Small intestine (tissue), 7 donors: Measurements from ENCODE around the gene AUTS2. TPM values are rescaled to one million over a fixed set of nuclear protein-coding genes. Genes with fewer than 3 reads are reported as not detected.

Experiments used
- DNase-seq, 2 donors: peaks; one replicate each; pipeline versions ENCODE4 v3.0.0 to v3.0.0-alpha.2; 2013
- FAIRE-seq: peaks from 2 replicates; lab custom pipeline; 2012; peaks lifted over from hg19 to GRCh38; lab: Jason Lieb, UNC
- H3K27ac ChIP-seq, 3 donors: one replicate each; pipeline ENCODE4 v1.5.1; 2013; ENCODE audit warnings: low read length in 2 of 3, mild to moderate bottlenecking in 2 of 3, control low read depth in 1 of 3, inconsistent platforms in 1 of 3, low read depth in 1 of 3, moderate library complexity in 1 of 3
- H3K27me3 ChIP-seq, 3 donors: one replicate each; pipeline ENCODE4 v1.6.1; 2013; ENCODE audit warnings: low read length in 3 of 3, inconsistent platforms in 1 of 3; ENCODE audit not compliant: control insufficient read depth in 3 of 3, insufficient read depth in 3 of 3
- H3K36me3 ChIP-seq, 3 donors: one replicate each; pipeline ENCODE4 v1.6.1; 2013; ENCODE audit warnings: low read length in 3 of 3, inconsistent platforms in 1 of 3, low read depth in 1 of 3, mild to moderate bottlenecking in 1 of 3, moderate library complexity in 1 of 3; ENCODE audit not compliant: control insufficient read depth in 3 of 3, insufficient read depth in 2 of 3
- H3K4me1 ChIP-seq, 3 donors: one replicate each; pipeline ENCODE4 v1.6.1; 2013; ENCODE audit warnings: low read length in 2 of 3, inconsistent platforms in 1 of 3, low read depth in 1 of 3, mild to moderate bottlenecking in 1 of 3, moderate library complexity in 1 of 3; ENCODE audit not compliant: control insufficient read depth in 3 of 3, insufficient read depth in 2 of 3
- H3K4me3 ChIP-seq, 3 donors: one replicate each; pipeline ENCODE4 v1.5.1; 2013; ENCODE audit warnings: low read length in 3 of 3, control low read depth in 1 of 3, inconsistent platforms in 1 of 3, low read depth in 1 of 3, mild to moderate bottlenecking in 1 of 3, moderate library complexity in 1 of 3
- H3K9me3 ChIP-seq, 2 donors: one replicate each; pipeline ENCODE4 v1.6.1; 2013; ENCODE audit warnings: low read depth in 1 of 2, low read length in 1 of 2; ENCODE audit not compliant: control insufficient read depth in 2 of 2, insufficient read depth in 1 of 2
- WGBS, 3 donors: extraction: QIAGEN DNeasy Blood & Tissue Kit; methylation state at CpG; one replicate each; pipeline ENCODE4 v1.1.7; 2013; 5-methylcytosine and 5-hydroxymethylcytosine counted together
- polyA plus RNA-seq, 4 donors: library from polyadenylated mRNA; stranded (reverse) in 3 of 4; unstranded in 1 of 4; fragments of 200-250 nt in 3 of 4; fragments of 120-200 nt in 1 of 4; gene quantifications; one replicate each; pipeline versions ENCODE4 v1.2.1 to v1.2.3, GENCODE V29; 2013
- donor health status: healthy with polysubstance abuse.
- donor health status: control.
- donor health status: control.
- donor health status: Bipolar disorder and iron deficiency.
- donor health status: healthy.

Gene AUTS2
- polyA plus RNA-seq, 4 donors: 4.9 to 43.5 (median 13.6) TPM

DNA sequence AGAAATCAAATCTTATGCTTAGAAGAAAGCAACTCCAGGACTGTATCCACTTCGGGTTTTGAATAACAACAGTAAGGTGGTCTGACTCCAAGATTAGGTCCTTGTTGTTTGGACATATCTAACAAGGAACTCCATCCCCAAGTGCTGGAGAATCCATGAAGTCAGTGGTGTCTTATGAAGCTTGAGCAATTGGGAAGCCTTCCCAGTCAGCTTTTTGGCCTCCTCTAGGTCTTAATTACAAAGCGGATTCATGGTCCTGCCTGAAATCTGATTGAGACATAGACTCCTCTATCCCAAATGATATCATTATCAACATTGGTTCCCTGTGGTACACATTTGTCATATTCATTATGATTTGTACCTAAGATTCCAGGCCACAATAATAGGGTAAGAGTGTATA, 642.6 kb downstream of the AUTS2 start:
- H3K9me3 ChIP-seq: no peaks in the 10 kb centered on the region
- DNase-seq (no peak), FAIRE-seq (no peak)
- H3K4me3 ChIP-seq: no peak overlapping the region
- no peaks in the 10 kb centered on the region for H3K4me1 ChIP-seq
- H3K36me3 ChIP-seq: no peaks in the 10 kb centered on the region
- no peaks in the 10 kb centered on the region for H3K27me3 ChIP-seq
- H3K27ac ChIP-seq: no peak overlapping the region
- WGBS, 3 donors: 95 to 98% (median 96%) methylated on average over 2 of the region's 2 CpGs

DNA sequence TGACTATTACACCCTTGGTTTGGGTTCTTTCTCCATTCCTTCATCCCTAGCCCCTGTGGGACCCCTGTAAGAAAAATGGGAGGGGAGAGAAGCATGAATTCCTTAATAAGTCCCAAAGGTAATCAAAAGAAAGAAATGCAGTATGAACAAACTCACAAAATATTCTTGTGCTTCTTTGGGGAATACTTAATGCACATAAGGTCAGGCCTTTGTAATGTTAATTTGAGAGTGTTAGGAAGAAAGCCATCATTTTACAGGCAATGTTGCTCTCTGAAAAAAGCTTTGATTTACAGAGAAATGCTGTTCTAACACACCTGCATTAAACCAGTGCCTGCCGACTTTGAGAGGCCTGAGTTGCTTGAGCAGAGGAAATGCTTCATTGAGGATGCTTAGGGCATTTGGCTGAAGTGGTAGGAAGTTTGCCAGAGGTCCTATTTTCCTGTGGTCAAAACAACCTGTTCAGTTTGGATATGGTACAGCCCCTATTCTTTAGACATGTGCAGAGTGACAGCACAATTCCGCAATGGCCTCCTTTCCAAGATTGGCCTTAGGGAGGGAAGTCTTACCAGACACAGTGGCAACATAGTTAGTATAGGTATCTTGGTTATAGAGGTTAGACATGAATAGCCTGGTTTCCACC, 643.4 kb downstream of the AUTS2 start:
- DNase-seq (no peak), FAIRE-seq (no peak)
- Histone ChIP-seq H3K4me1 (no peaks in the 10 kb centered on the region), H3K27me3 (no peaks in the 10 kb centered on the region), H3K9me3 (no peaks in the 10 kb centered on the region), H3K4me3 (no peak overlapping the region), H3K27ac (no peak overlapping the region), H3K36me3 (no peaks in the 10 kb centered on the region)
- WGBS, 3 donors: 84 to 90% (median 88%) methylated on average over 2 of the region's 2 CpGs

DNA sequence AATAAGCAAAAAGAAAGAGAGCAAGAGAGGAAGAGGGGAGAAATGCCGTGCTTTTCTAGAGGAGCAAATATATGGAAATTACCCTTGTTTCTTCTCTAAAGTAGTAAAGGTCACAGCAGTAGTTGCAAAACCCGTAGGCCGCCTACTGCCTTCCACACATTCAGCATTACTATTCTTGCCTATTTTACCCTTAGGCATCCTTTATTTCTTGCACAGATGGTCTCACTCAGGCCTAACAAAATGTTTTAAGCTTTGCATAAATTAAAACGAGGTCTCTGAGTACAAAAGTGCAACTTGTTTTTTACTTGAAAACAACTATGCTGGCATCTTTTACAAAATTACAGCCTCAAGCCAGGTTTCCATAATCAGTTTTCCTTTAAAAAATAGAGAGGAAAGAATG, 644.6 kb downstream of the AUTS2 start:
- Histone ChIP-seq H3K27ac (no peak overlapping the region), H3K4me3 (no peak overlapping the region), H3K9me3 (no peaks in the 10 kb centered on the region), H3K27me3 (no peaks in the 10 kb centered on the region), H3K36me3 (no peaks in the 10 kb centered on the region), H3K4me1 (no peaks in the 10 kb centered on the region)
- no peak for FAIRE-seq
- 80 to 92% (median 87%) methylated on average over 4 of the region's 4 CpGs for WGBS, 3 donors
- no peak for DNase-seq

DNA sequence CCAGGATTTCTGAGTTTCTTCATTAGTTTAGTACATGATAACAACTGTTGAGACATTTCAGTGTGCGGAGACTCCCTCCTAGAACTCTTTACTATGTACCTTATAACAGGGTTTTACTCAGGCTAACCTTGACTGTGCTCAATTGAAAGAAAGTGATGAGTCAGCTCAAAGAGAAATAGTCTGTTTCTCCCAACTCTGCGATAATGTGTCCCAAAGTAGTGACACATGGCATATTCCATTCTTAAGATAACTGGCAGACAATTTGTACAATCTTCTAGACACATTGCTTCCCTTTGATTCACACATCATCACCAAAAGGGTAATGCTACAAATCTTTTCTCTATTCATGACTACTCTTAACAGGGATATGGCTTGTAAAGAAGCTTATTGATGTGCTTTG, 645.2 kb downstream of the AUTS2 start:
- H3K9me3 ChIP-seq: no peaks in the 10 kb centered on the region
- FAIRE-seq: no peak
- H3K27me3 ChIP-seq: no peaks in the 10 kb centered on the region
- DNase-seq: no peak
- H3K4me3 ChIP-seq: no peak overlapping the region
- no peak overlapping the region for H3K27ac ChIP-seq
- no peaks in the 10 kb centered on the region for H3K36me3 ChIP-seq
- WGBS, 3 donors: 96 to 100% (median 98%) methylated on average over 2 of the region's 2 CpGs
- no peaks in the 10 kb centered on the region for H3K4me1 ChIP-seq

DNA sequence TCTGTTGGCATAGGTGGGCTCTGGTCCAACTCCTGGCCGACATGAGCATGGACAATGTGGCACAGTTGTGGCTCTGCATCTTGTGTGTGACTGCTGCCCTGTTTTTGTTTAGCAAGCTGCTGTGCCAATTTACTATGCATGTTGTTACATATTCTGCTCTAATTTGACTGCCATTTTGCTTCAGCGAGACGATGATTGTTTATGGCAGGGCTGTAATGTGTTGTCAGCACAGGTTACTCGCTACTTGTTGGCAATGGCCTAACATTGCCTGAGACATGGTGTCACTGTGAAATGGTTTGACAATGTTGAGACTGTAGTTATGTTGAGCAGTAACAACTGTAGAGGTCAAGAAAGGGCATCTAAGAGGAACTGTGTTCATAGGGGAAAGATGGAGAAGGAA, 659.6 kb downstream of the AUTS2 start:
- no peak for DNase-seq
- Histone ChIP-seq H3K27me3 (no peaks in the 10 kb centered on the region), H3K4me1 (no peaks in the 10 kb centered on the region), H3K9me3 (no peaks in the 10 kb centered on the region), H3K36me3 (no peaks in the 10 kb centered on the region), H3K27ac (no peak overlapping the region), H3K4me3 (no peak overlapping the region)
- no peak for FAIRE-seq
- WGBS, 3 donors: 94 to 97% (median 94%) methylated on average over 4 of the region's 4 CpGs

DNA sequence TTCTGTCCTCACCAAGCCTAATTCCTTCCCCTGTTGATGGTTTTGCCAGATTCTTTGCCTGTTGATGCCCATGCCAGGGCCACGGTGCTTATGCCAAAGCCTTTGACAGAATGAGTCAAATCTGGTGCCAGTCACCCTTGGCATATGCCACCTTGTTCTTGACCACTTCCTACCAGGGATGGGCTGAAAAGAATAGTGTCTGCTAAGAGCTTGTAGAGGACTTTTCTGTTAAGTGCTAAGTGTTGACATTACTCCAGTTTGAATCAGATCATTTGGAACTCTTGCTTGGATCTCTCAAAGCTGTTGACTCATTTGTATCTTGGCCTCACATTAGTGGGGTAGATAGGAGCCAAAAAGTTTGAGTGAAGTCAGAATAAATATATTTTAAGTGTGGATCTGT, 661.2 kb downstream of the AUTS2 start:
- WGBS, 3 donors: 66 to 80% (median 80%) methylated on average over 1 of the region's 1 CpG
- H3K36me3 ChIP-seq: no peaks in the 10 kb centered on the region
- no peak for FAIRE-seq

DNA sequence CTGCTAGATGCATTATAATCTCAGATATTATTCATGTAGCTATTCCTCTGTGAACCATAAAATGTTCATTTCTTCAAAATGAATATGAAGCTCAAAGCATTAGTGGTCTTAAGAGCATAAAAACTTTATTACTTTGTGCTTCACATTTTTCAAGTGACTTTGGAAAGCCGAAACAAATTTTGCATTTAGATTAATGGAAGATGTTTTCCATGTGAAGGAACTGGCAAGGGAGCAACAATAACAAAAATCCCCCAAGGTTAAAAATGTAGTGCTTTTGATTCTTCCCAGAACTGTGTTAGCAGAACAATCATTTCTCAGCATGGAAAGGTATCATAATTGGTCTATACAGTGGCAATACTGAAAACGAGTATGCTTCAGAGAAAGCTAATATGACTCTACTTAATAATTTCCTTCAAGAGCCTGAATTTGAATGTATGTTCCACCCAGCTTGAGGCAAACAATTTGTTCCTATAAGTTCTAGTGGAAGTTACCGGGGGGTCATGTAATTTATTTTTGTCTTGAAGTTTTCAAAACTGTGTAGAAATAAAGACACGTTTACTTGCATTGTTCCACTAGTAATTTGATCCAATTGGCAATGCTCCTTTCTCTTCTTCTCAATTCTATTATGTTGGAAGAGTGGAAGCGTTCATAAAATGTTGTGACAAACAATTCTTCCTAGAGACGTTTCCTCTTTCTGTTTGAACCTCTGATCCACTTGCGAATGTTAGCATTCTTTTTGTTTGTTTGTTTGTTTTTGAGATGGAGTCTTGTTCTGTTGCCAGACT, 665.4 kb downstream of the AUTS2 start:
- no peaks in the 10 kb centered on the region for H3K36me3 ChIP-seq
- H3K9me3 ChIP-seq: no peaks in the 10 kb centered on the region
- no peaks in the 10 kb centered on the region for H3K4me1 ChIP-seq
- DNase-seq: no peak
- no peak for FAIRE-seq
- H3K27me3 ChIP-seq: no peaks in the 10 kb centered on the region
- no peak overlapping the region for H3K27ac ChIP-seq
- 80 to 88% (median 87%) methylated on average over 7 of the region's 7 CpGs for WGBS, 3 donors
- no peak overlapping the region for H3K4me3 ChIP-seq

More for the DNA sequence above, 661.2 kb downstream of the AUTS2 start:
- Histone ChIP-seq H3K4me3 (no peak overlapping the region), H3K27ac (no peak overlapping the region), H3K27me3 (no peaks in the 10 kb centered on the region), H3K9me3 (no peaks in the 10 kb centered on the region), H3K4me1 (no peaks in the 10 kb centered on the region)
- no peak for DNase-seq

DNA sequence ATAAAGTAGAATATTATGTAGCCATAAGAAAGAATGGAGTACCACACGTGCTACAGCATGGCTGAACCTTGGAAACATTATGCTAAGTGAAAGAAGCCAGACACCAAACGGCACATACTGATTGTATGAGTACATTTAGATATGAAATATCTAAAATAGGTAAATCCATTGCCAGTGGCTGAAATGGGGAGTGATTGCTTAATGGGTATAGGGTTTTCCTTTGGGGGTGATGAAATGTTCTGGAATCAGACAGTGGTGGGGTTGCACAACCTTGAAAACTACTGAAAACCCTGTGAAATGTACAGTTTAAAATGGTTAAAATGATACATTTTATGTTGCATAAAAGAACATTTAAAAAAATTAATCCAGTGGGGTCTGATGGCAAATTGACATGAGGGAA, 667.9 kb downstream of the AUTS2 start:
- H3K4me3 ChIP-seq: no peak overlapping the region
- DNase-seq (no peak), FAIRE-seq (no peak)
- 78 to 85% (median 84%) methylated on average over 2 of the region's 2 CpGs for WGBS, 3 donors
- H3K27ac ChIP-seq: no peak overlapping the region
- no peaks in the 10 kb centered on the region for H3K9me3 ChIP-seq
- H3K4me1 ChIP-seq: no peaks in the 10 kb centered on the region
- no peaks in the 10 kb centered on the region for H3K27me3 ChIP-seq
- no peaks in the 10 kb centered on the region for H3K36me3 ChIP-seq
